ENCODE results near the gene SYPL2. TPM values are rescaled to one million over a fixed set of nuclear protein-coding genes. Genes with fewer than 3 reads are reported as not detected.

The SYPL2 gene
- total and polyA plus RNA-seq, 2 donors (not counting 1 experiment from before 2014, with no cell fraction given): not detected

GRCh38 chr1:109468903-109469302 lies 2.6 kb downstream of the SYPL2 start:
- H3K4me3 ChIP-seq (ENCODE audit: control extremely low read depth in 1 of 5, extremely low read depth in 1 of 5, insufficient read depth in 1 of 5, low read depth in 2 of 5, low read length in 4 of 5): no peak overlapping the region
- Mint-ChIP-seq H3K4me3 (no peak overlapping the region), H3K27ac (no peak overlapping the region), H3K4me1 (peaks cover 8% of the 10 kb centered on the region), H3K27me3 (peaks cover 58% of the 10 kb centered on the region), H3K9me3 (ENCODE audit: insufficient read depth) (no peaks in the 10 kb centered on the region)
- DNase-seq (no peak), ATAC-seq (ENCODE audit: low read depth) (no peak)
- no peak for TF ChIP-seq CTCF (IDR thresholded peaks at IDR 0.05)
- no peak for TF ChIP-seq EZH2 (IDR thresholded peaks at IDR 0.05; ENCODE audit: borderline replicate concordance, insufficient read depth, low read depth, low read length, poor library complexity, severe bottlenecking)
- H3K9ac ChIP-seq (ENCODE audit: low read length): no peak overlapping the region
- ChIA-PET POLR2A (no interaction called here), CTCF (interaction anchor here (0.8 kb wide), 1 partner anchor 22 kb away, joined by 5 read pairs; no protein-coding TSS in a partner anchor)
- no peak overlapping the region for H2AFZ ChIP-seq (ENCODE audit: insufficient read depth, low read depth, low read length, poor library complexity, severe bottlenecking)
- no peaks in the 10 kb centered on the region for H3K36me3 ChIP-seq (replicated peaks in 1 of 2; ENCODE audit: control extremely low read depth in 1 of 2, control insufficient read depth in 1 of 2, extremely low read depth in 1 of 2, insufficient read depth in 2 of 2, low read length in 1 of 2)
- no peak overlapping the region for H3K27ac ChIP-seq (ENCODE audit: low read length in 2 of 2)
- no peaks in the 10 kb centered on the region for H3K79me2 ChIP-seq (ENCODE audit: control insufficient read depth, insufficient read depth, low read length)
- intact Hi-C loops (cut with micrococcal nuclease): no loop called here
- no peak overlapping the region for H3K4me2 ChIP-seq (replicated peaks; ENCODE audit: low read depth, low read length, poor library complexity, severe bottlenecking)
- peaks cover 0 to 8% (median 1%) of the 10 kb centered on the region in 3 donors for H3K9me3 ChIP-seq (ENCODE audit: control extremely low read depth in 1 of 3, control insufficient read depth in 2 of 3, insufficient read depth in 1 of 3, low read length in 2 of 3)
- H3K27me3 ChIP-seq (replicated peaks in 1 of 4; ENCODE audit: control extremely low read depth in 1 of 4, control insufficient read depth in 3 of 4, insufficient read depth in 4 of 4, low read length in 3 of 4): peaks cover 0 to 67% (median 47%) of the 10 kb centered on the region in 4 experiments
- H3K4me1 ChIP-seq (ENCODE audit: control insufficient read depth in 2 of 2, insufficient read depth in 2 of 2, low read length in 2 of 2): peaks cover 13% of the 10 kb centered on the region in 2 donors
- WGBS (ENCODE audit: insufficient coverage): 15% methylated on average over 2 of the region's 2 CpGs
- no peaks in the 10 kb centered on the region for H4K20me1 ChIP-seq (ENCODE audit: control insufficient read depth, insufficient read depth, low read length, poor library complexity, severe bottlenecking)

GRCh38 chr1:109470245-109470644 lies 3.9 kb downstream of the SYPL2 start:
- no peak for DNase-seq
- H2AFZ ChIP-seq (ENCODE audit: insufficient read depth, low read depth, low read length, poor library complexity, severe bottlenecking): no peak overlapping the region
- CTCF ChIA-PET: interaction anchor here (0.6 to 1.2 kb wide), 3 partner anchors 13 to 471 kb away, joined by 4 to 5 read pairs (median 4); no protein-coding TSS in a partner anchor
- POLR2A ChIA-PET: no interaction called here
- no peaks in the 10 kb centered on the region for H4K20me1 ChIP-seq (ENCODE audit: control insufficient read depth, insufficient read depth, low read length, poor library complexity, severe bottlenecking)
- H3K9ac ChIP-seq (ENCODE audit: low read length): no peak overlapping the region
- H3K9me3 ChIP-seq (ENCODE audit: control extremely low read depth in 1 of 3, control insufficient read depth in 2 of 3, insufficient read depth in 1 of 3, low read length in 2 of 3): peaks cover 0 to 8% (median 1%) of the 10 kb centered on the region in 3 donors
- no peaks in the 10 kb centered on the region for H3K36me3 ChIP-seq (replicated peaks in 1 of 2; ENCODE audit: control extremely low read depth in 1 of 2, control insufficient read depth in 1 of 2, extremely low read depth in 1 of 2, insufficient read depth in 2 of 2, low read length in 1 of 2)
- Mint-ChIP-seq H3K4me3 (no peak overlapping the region), H3K9me3 (ENCODE audit: insufficient read depth) (no peaks in the 10 kb centered on the region), H3K27ac (no peak overlapping the region), H3K4me1 (peaks cover 8% of the 10 kb centered on the region), H3K27me3 (peaks cover 55% of the 10 kb centered on the region)
- ATAC-seq (ENCODE audit: low read depth): no peak
- H3K27me3 ChIP-seq (replicated peaks in 1 of 4; ENCODE audit: control extremely low read depth in 1 of 4, control insufficient read depth in 3 of 4, insufficient read depth in 4 of 4, low read length in 3 of 4): peaks cover 0 to 66% (median 41%) of the 10 kb centered on the region in 4 experiments
- intact Hi-C loops (cut with micrococcal nuclease): no loop called here
- no peak overlapping the region for H3K4me2 ChIP-seq (replicated peaks; ENCODE audit: low read depth, low read length, poor library complexity, severe bottlenecking)
- no peak overlapping the region for H3K4me3 ChIP-seq (ENCODE audit: control extremely low read depth in 1 of 5, extremely low read depth in 1 of 5, insufficient read depth in 1 of 5, low read depth in 2 of 5, low read length in 4 of 5)
- no peak for TF ChIP-seq EZH2 (IDR thresholded peaks at IDR 0.05; ENCODE audit: borderline replicate concordance, insufficient read depth, low read depth, low read length, poor library complexity, severe bottlenecking)
- TF ChIP-seq CTCF (IDR thresholded peaks at IDR 0.05): no peak
- H3K27ac ChIP-seq (ENCODE audit: low read length in 2 of 2): no peak overlapping the region
- H3K79me2 ChIP-seq (ENCODE audit: control insufficient read depth, insufficient read depth, low read length): no peaks in the 10 kb centered on the region
- H3K4me1 ChIP-seq (ENCODE audit: control insufficient read depth in 2 of 2, insufficient read depth in 2 of 2, low read length in 2 of 2): peaks cover 13% of the 10 kb centered on the region in 2 donors
- WGBS (ENCODE audit: insufficient coverage): 70% methylated on average over 4 of the region's 6 CpGs

Data from B cell (primary cell).